Measurements from ENCODE around the gene NEDD9.

The NEDD9 gene, protein sequence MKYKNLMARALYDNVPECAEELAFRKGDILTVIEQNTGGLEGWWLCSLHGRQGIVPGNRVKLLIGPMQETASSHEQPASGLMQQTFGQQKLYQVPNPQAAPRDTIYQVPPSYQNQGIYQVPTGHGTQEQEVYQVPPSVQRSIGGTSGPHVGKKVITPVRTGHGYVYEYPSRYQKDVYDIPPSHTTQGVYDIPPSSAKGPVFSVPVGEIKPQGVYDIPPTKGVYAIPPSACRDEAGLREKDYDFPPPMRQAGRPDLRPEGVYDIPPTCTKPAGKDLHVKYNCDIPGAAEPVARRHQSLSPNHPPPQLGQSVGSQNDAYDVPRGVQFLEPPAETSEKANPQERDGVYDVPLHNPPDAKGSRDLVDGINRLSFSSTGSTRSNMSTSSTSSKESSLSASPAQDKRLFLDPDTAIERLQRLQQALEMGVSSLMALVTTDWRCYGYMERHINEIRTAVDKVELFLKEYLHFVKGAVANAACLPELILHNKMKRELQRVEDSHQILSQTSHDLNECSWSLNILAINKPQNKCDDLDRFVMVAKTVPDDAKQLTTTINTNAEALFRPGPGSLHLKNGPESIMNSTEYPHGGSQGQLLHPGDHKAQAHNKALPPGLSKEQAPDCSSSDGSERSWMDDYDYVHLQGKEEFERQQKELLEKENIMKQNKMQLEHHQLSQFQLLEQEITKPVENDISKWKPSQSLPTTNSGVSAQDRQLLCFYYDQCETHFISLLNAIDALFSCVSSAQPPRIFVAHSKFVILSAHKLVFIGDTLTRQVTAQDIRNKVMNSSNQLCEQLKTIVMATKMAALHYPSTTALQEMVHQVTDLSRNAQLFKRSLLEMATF

DNA sequence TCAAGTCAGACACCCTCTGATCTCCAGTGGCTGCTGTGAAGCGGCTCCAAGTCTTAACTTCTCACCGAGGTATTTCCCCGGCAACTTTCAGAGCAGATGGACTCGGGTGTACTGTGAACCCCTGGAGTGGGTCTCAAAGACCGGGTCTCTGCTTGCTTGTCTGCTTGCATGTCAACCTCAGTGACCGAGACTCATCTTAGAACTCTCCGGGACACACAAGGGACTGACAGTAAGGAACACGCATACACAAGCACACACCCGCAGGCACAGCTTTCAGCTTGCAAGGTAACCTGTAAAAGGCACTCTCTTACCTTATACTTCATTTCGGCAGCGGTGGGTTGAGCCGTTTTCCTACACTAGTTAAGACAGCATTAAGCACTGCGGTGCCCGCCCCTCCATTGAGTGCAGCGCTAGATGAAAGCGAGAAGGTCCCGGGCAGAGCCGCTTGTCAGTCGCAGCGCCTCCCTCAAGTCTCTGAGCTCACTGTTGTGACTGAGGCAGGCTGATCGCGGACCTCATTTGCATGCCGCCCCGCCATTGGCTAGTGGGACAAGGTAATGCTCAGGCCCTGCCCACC lies at the start of gene NEDD9:
Gene NEDD9, minus strand, starts transcription at position 476 of the 577 bp plus-strand sequence. Its CDS starts 153 bp downstream, at position 323.
- Histone ChIP-seq H3K9ac (ENCODE audit: low read length) (peak within 1 kb of the TSS; percentile 76), H3K36me3 (replicated peaks; ENCODE audit: low read depth, low read length) (peaks cover 16% of the 10 kb centered on the region), H3K27ac (ENCODE audit: low read length) (peak within 1 kb of the TSS; percentile 57), H3K4me1 (ENCODE audit: low read length) (peaks cover 48% of the 10 kb centered on the region), H3K4me3 (ENCODE audit: low read length) (peak within 1 kb of the TSS; percentile 91), H3K4me2 (ENCODE audit: low read length) (peak within 1 kb of the TSS; percentile 88), H4K20me1 (ENCODE audit: insufficient read depth, low read length) (peaks cover 40% of the 10 kb centered on the region), H3K9me3 (ENCODE audit: insufficient read depth, low read length) (no peaks in the 10 kb centered on the region), H3K27me3 (ENCODE audit: low read depth, low read length) (no peaks in the 10 kb centered on the region), H3K79me2 (ENCODE audit: low read length) (peaks cover 51% of the 10 kb centered on the region), H2AFZ (ENCODE audit: low read depth, low read length) (no peak within 1 kb of the TSS)
- TF ChIP-seq, protein P1, sequence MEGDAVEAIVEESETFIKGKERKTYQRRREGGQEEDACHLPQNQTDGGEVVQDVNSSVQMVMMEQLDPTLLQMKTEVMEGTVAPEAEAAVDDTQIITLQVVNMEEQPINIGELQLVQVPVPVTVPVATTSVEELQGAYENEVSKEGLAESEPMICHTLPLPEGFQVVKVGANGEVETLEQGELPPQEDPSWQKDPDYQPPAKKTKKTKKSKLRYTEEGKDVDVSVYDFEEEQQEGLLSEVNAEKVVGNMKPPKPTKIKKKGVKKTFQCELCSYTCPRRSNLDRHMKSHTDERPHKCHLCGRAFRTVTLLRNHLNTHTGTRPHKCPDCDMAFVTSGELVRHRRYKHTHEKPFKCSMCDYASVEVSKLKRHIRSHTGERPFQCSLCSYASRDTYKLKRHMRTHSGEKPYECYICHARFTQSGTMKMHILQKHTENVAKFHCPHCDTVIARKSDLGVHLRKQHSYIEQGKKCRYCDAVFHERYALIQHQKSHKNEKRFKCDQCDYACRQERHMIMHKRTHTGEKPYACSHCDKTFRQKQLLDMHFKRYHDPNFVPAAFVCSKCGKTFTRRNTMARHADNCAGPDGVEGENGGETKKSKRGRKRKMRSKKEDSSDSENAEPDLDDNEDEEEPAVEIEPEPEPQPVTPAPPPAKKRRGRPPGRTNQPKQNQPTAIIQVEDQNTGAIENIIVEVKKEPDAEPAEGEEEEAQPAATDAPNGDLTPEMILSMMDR (IDR thresholded peaks at IDR 0.05; ENCODE audit: low read depth, low read length), result 0 out of 2 replicates have a peak, but pooled peaks have one; percentile 3
- TF ChIP-seq EZH2phosphoT487 (IDR thresholded peaks at IDR 0.05; ENCODE audit: low read depth), result no peak

DNA sequence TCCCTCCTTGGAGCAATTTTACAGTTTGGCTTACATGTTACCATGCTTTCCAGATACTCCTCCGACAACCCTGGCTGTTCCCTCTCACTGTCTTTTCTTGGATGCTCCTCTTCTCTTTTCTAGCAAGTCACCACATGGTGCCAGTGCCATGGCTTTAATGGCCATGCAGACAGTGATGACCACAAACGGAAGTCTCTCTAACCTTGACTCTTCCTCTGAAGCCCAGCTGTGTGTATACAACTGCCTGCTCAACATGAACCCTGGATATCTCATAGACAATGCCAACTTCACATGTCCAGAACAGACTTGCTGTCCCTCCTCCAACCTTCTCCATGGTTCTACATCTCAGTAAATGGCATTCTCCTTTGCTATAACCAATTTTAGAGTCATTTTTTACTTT lies 49.8 kb upstream of the NEDD9 start:
- TF ChIP-seq EZH2phosphoT487 (IDR thresholded peaks at IDR 0.05; ENCODE audit: low read depth), result no peak
- TF ChIP-seq, protein P1 (IDR thresholded peaks at IDR 0.05; ENCODE audit: low read depth, low read length), result no peak
- H3K9ac ChIP-seq (ENCODE audit: low read length), result no peak overlapping the region
- peaks cover 29% of the 10 kb centered on the region for H3K4me1 ChIP-seq (ENCODE audit: low read length)
- H2AFZ ChIP-seq (ENCODE audit: low read depth, low read length), result no peak overlapping the region
- peaks cover 30% of the 10 kb centered on the region for H3K79me2 ChIP-seq (ENCODE audit: low read length)
- peaks cover 46% of the 10 kb centered on the region for H3K36me3 ChIP-seq (replicated peaks; ENCODE audit: low read depth, low read length)
- no peak overlapping the region for H3K27ac ChIP-seq (ENCODE audit: low read length)
- no peaks in the 10 kb centered on the region for H4K20me1 ChIP-seq (ENCODE audit: insufficient read depth, low read length)
- no peaks in the 10 kb centered on the region for H3K27me3 ChIP-seq (ENCODE audit: low read depth, low read length)
- no peak overlapping the region for H3K4me2 ChIP-seq (ENCODE audit: low read length)
- no peak overlapping the region for H3K4me3 ChIP-seq (ENCODE audit: low read length)
- H3K9me3 ChIP-seq (ENCODE audit: insufficient read depth, low read length), result no peaks in the 10 kb centered on the region

DNA sequence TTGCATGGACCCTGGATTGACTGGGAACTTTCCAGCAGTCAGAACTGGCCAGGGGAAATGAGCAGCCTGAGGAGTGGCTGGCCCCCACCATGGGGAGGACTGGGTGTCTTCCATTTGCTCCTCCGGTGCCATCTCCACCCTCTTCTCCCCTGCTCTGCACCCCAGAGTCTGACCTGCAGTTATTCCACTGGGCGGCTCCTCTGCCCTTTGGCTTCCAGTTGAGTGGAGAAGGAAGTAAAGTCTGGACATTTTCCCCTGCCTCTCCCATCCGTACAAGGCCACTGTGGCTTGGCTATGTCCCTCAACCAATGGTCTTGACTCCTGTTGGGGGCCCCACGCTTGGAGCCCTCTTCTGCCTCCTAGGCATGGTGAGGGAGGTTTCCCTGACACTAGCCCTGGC lies 47.9 kb upstream of the NEDD9 start:
- TF ChIP-seq EZH2phosphoT487 (IDR thresholded peaks at IDR 0.05; ENCODE audit: low read depth), result no peak
- TF ChIP-seq, protein P1 (IDR thresholded peaks at IDR 0.05; ENCODE audit: low read depth, low read length), result no peak
- Histone ChIP-seq H3K36me3 (replicated peaks; ENCODE audit: low read depth, low read length) (peaks cover 39% of the 10 kb centered on the region), H2AFZ (ENCODE audit: low read depth, low read length) (no peak overlapping the region), H3K4me2 (ENCODE audit: low read length) (no peak overlapping the region), H3K4me3 (ENCODE audit: low read length) (no peak overlapping the region), H3K27ac (ENCODE audit: low read length) (0 out of 2 replicates have a peak overlapping the region, but pooled peaks have one; percentile 19), H4K20me1 (ENCODE audit: insufficient read depth, low read length) (no peaks in the 10 kb centered on the region), H3K27me3 (ENCODE audit: low read depth, low read length) (no peaks in the 10 kb centered on the region), H3K4me1 (ENCODE audit: low read length) (peaks cover 44% of the 10 kb centered on the region), H3K9me3 (ENCODE audit: insufficient read depth, low read length) (no peaks in the 10 kb centered on the region), H3K79me2 (ENCODE audit: low read length) (peaks cover 40% of the 10 kb centered on the region), H3K9ac (ENCODE audit: low read length) (no peak overlapping the region)
